CMK (cell line): ENCODE data around the gene PLEK.
"Not testable (repeated sequence)": the region's sequence is repeated elsewhere in the genome, so short reads cannot be mapped to it uniquely, and the experiment has no call there.

Experiments
- DNase-seq: peaks from one replicate; pipeline ENCODE4 v3.0.0-alpha.2; 2010; ENCODE audit warnings: low read depth

PLEK gene

DNA sequence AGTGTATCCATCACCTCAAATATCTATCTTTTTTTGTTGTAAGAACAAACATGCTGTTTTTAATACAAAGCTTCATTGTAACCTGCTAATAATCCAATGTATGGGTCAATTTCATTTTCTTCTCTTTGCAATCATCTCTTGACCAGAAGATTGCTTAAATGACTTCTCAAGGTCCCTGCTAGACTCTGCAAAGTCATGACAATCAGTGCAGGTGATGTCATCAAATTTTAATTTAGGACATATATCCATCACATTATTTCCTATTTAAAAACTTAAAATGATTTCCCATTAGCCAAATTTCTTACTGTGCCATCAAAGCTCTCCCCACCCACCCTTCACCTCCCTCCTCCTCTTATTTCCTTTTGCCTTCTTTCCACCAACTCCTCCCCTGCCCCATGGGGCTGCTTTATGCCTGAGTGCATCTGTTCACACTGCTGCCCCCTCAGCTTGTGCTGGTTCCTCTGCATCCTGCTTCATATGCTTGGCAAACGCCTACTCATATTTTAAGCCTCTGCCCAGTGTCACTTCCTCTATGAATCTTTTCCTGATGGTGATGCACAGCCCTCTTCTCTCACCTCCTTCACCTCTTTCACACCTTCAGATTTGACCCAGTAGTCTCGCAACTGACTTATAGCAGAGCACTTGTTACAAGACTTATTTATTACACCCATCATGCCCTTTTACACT is 20.3 kb downstream of the PLEK start:
- DNase-seq = no peak

- no peak for DNase-seq
Measured at GRCh38 chr2:68385907-68386287, 20.8 kb downstream of the PLEK start.

- no peak for DNase-seq
Measured at GRCh38 chr2:68386365-68386764, 21.3 kb downstream of the PLEK start.

DNA sequence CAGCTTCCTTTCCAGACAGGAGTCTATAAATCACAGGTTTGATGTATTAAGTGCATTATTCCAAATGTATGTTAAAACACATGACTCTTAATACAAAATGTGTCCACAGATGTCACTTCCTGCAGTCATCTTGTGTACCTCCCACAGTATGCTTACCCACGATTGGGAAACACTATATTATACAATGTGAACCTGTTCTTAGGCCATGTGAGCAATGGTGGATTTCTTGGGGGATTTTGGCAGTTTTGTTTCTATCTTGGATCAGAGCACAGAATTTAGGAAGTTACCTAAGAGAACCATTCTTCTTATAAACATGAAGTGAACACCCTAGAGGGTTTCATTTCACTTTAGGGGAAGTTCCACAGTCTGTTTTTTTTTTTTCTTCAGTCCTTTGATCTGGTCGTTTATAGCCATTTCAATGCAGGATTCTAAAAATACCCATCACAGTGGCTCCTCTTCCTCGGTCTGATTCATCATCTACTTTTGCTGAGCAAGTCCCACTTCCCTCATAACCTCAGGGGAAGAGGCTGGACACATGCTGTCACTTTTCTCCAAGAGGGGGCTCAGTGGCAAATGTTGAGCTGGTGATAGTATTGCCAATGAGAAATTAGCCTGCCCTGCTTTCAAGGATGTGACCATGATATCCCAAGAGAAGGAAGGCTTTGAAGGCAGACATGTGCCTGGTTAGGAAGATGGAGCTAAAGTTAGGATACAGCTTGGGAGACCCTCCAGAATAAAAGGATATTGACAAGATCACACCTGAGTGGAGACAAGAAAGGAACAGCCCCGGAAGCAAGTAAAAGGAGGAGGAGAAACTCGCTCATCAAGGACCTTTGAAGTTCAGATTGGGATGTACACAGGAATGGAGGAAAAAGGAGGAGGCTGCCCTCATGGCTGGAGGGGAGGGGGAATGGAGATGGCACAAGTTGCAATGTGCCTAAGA is 22.6 kb downstream of the PLEK start:
- DNase-seq = no peak

DNA sequence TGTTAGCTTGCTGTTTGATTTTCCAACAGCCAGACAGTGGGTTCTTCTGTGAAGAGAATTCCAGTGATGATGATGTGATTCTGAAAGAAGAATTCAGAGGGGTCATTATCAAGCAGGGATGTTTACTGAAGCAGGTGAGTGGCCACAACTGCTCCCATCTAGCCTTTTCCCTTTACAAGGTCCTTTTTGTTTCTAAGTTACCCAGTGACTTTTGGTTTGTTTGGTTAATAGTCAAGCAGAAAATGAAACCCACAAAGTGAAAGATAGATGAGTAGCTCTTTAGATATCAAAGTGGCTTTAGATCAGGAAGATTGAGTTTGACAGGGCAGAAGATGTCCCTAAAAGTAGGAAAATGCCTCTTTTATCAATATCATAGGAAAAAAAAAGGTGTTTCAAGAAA is 23.3 kb downstream of the PLEK start:
- no peak for DNase-seq

- DNase-seq = no peak
Measured at GRCh38 chr2:68388772-68389171, 23.7 kb downstream of the PLEK start.

GRCh38 chr2:68390114-68390513 is 25.0 kb downstream of the PLEK start:
- DNase-seq = no peak

- DNase-seq = no peak
Measured at GRCh38 chr2:68390586-68390985, 25.5 kb downstream of the PLEK start.

DNA sequence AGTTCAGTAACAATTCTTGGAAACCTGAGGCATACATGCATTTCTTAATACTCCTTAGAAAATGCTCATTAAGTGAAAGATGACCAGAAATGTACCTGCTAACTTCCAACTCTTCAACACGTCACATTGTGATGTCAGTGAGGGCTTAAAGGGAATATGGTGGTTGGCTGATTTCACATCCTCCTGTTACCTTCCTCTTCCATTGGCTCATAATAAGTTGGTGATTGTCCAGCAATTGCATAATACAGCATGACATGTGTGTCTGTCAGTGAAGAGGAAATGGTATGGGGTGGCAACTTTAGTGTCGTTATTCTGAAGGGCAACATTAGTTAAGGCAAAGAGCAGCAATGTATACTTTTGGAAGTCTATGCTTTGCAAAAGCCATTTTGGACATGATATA is 26.0 kb downstream of the PLEK start:
- DNase-seq = no peak

DNA sequence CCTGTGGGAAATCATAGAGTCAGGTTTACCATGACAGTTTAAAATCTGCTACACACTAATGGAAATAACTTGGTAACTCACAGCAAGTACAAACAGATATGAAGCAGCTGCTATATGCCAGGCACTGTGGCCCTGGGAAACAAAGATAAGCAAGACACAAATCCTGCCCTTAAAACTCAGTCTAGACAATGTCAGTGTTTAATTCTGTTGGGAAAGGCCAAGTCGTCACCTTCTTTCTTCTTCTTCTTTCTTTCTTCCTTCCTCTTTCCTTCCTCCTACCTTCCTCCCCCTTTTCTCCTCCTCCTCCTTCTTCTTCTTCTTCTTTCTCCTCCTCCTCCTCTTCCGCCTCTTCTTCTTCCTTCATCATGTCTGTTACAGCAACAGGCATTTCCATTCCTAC is 26.8 kb downstream of the PLEK start:
- no peak for DNase-seq

DNA sequence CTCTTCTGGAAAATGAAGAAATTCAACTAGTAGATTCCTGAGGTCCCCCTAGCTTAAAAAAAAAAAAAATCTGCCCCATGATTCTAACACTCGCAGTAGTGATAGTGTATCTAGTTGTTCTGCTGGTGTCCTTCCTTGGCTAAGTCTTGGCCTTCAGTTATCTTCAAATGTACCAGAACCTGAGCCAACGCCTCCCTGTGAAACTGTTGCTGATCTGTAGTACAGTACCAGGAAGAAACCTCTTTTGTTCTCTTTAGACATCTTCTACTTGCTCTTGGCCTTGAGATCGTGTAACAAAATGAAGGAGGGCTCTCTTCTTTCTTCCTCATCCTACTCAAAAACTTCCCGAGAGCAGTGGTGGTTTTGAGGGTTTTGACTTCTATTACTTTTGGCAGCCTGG is 31.0 kb downstream of the PLEK start:
- DNase-seq = no peak

- DNase-seq = not testable (repeated sequence)
Measured at GRCh38 chr2:68397704-68398263, 32.7 kb downstream of the PLEK start.

- peak; percentile 45 for DNase-seq
Measured at GRCh38 chr2:68403199-68403644, 38.1 kb downstream of the PLEK start.

GRCh38 chr2:68404164-68404563 is 39.1 kb downstream of the PLEK start:
- DNase-seq = no peak

DNA sequence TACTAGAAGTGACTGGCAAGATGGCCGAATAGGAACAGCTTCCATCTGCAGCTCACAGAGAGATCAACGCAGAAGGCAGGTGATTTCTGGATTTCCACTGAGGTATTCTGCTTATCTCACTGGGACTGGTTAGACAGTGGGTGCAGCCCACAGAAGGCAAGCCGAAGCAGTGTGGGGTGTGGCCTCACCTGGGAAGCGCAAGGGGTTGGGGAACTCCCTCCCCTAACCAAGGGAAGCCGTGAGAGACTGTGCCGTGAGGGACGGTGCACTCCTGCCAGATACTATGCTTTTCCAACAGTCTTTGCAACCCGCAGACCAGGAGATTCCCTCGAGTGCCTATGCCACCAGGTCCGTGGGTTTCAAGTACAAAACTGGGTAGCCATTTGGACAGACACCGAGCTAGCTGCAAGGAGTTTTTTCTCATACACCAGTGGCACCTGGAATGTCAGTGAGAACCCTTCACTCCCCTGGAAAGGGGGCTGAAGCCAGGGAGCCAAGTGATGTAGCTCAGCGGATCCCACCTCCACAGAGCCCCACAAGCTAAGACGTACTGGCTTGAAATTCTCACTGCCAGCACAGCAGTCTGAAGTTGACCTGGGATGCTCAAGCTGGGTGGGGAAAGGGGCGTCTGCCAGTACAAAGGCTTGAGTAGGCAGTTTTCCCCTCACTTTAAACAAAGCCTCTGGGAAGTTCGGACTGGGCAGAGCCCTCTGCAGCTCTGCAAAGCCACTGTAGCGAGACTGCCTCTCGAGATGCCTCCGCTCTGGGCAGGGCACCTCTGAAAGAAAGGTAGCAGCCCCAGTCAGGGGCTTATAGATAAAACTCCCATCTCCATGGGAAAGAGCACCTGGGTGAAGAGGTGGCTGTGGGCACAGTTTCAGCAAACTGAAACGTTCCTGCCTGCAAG is 40.1 kb downstream of the PLEK start:
- no peak for DNase-seq

- no peak for DNase-seq
Measured at GRCh38 chr2:68411397-68412126, 46.5 kb downstream of the PLEK start.

DNA sequence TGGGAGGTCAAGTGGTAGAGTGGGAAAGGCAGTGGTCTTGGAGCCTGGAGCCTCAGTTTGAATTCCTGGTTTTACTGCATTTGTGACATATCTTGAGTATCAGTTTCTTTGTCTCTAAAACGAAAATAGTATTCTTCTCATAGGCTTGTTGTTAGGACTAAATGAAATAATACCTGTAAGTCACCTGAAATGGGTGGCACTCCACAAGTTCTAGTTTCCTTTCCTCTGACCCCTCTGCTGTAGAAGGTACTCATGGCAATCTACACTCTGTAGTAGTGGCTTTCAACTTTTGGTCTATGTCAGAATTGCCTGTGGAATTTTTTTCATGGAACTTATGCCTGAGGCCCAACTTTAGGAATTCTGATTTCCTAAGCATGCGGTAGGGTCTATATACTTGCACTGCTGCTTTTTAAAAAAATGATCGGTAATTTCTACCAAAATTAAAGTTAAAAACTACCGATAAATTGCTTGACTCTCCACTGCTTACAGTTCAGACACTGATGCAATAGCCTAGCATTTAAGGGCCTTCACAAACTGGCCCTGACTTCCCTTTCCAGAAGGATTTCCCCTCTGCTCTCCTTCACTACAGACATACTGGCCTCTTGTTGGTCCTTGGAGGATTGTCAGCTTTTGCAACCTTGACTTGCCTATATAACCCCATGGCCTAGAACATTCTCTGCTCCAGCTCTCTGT is 47.2 kb downstream of the PLEK start:
- DNase-seq = no peak

DNA sequence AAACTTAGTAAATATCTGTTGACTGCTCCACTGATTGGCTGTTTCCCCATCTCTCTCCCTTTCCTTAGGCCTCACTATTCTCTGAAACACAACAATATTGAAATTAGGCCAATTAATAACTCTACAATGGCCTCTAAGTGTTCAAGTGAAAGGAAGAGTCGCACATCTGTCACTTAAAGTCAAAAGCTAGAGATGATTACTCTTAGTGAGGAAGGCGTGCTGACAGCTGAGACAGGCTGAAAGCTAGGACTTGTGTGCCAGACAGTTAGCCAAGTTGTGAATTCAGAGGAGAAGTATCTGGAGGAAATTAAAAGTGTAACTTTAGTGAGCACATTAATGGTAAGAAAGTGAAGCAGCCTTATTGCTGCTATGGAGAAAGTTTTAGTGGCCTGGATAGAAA is 48.4 kb downstream of the PLEK start:
- no peak for DNase-seq

DNA sequence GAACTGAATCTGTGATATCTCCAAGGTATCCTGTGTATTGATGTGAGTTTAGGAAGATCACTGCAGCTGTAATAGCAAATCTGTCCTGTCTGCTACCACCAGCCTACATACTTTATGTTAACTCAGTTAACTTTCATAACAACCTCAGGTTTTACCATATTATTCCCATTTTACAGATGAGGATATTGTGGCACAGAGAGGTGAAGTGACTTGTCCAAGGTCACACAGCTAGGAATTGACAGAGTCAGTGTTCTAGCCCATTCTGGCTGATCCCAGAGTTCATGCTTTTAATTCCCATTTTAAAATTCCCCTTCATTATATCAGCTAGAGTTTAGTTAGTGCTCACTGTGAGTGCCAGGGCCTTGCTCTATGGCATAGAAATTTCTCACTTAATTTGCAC is 49.4 kb downstream of the PLEK start:
- no peak for DNase-seq

- DNase-seq = peak; percentile 95
Measured at GRCh38 chr2:68414876-68415275, 49.8 kb downstream of the PLEK start.

GRCh38 chr2:68415521-68415920 is 50.4 kb downstream of the PLEK start:
- DNase-seq = no peak
